AG09319 (cell line): ENCODE measurements around the gene CD47.

Experiments used
- DNase-seq: peaks from one replicate; pipeline ENCODE4 v3.0.0-alpha.2; 2010; ENCODE audit warnings: low read depth; ENCODE audit errors: extremely low read depth
- TF ChIP-seq, protein P1 (sequence below): IDR thresholded peaks from 2 replicates; pipeline ENCODE4 v1.5.1; 2011; ENCODE audit warnings: low read depth, mild to moderate bottlenecking, inconsistent platforms, low read length, moderate library complexity

CD47 gene

GRCh38 chr3:108008106-108008505 is 82.7 kb downstream of the CD47 start:
- no peak for DNase-seq

GRCh38 chr3:108006881-108007331 is 83.9 kb downstream of the CD47 start:
- no peak for DNase-seq
- TF ChIP-seq, protein P1, sequence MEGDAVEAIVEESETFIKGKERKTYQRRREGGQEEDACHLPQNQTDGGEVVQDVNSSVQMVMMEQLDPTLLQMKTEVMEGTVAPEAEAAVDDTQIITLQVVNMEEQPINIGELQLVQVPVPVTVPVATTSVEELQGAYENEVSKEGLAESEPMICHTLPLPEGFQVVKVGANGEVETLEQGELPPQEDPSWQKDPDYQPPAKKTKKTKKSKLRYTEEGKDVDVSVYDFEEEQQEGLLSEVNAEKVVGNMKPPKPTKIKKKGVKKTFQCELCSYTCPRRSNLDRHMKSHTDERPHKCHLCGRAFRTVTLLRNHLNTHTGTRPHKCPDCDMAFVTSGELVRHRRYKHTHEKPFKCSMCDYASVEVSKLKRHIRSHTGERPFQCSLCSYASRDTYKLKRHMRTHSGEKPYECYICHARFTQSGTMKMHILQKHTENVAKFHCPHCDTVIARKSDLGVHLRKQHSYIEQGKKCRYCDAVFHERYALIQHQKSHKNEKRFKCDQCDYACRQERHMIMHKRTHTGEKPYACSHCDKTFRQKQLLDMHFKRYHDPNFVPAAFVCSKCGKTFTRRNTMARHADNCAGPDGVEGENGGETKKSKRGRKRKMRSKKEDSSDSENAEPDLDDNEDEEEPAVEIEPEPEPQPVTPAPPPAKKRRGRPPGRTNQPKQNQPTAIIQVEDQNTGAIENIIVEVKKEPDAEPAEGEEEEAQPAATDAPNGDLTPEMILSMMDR, result no peak

More at GRCh38 chr3:108008106-108008505, 82.7 kb downstream of the CD47 start:
- TF ChIP-seq, protein P1, result no peak

DNA sequence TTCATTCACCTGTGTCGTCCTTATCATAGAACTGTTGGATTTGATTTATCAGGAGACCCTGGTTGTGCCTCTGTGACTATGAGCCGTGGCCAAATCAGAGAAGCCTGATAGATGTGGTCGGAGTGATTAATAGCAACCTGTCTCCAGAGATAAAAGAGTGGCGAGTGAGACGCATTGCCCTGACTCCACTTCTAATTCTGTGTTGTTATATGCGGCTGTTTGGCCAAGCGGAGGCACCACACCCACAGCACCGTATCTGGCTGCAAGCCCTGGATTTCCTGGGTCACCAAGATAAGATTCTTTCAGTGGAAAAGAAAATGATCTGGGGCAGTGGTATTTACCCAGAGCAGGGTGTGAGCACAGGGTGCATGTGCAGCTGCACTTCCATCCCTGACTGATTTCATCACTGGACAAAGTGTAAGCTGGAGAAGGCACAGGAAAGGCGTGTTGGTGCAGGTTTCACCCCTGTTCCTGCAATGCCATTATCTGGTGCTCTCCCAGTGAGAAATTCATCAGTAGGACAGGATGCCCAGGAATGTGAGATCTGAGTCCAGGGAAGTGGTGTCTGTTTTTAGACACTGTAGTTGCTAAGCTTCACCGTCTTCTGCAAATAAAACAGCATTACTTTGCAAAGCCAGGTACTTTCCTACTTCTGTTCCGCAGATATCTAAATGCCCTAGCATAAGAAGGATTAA is 84.6 kb downstream of the CD47 start:
- no peak for DNase-seq
- TF ChIP-seq, protein P1, result no peak

GRCh38 chr3:108004647-108005046 is 86.2 kb downstream of the CD47 start:
- no peak for DNase-seq
- TF ChIP-seq, protein P1, result no peak

GRCh38 chr3:108001457-108001856 is 89.4 kb downstream of the CD47 start:
- DNase-seq, result no peak
- TF ChIP-seq, protein P1, result no peak

- TF ChIP-seq, protein P1, result no peak
- no peak for DNase-seq
Measured at GRCh38 chr3:107999215-107999775, 91.5 kb downstream of the CD47 start.

GRCh38 chr3:107997671-107998070 is 93.2 kb downstream of the CD47 start:
- no peak for DNase-seq
- TF ChIP-seq, protein P1, result no peak
